Measurements from ENCODE around the gene PCSK1N.

GRCh38 chrX:48864210-48864609 lies 28.8 kb upstream of the PCSK1N start:
- no peak for TF ChIP-seq EZH2 (IDR thresholded peaks at IDR 0.05; ENCODE audit: insufficient read depth, poor library complexity, severe bottlenecking)
- TF ChIP-seq EZH2phosphoT487 (IDR thresholded peaks at IDR 0.05; ENCODE audit: insufficient read depth, low read depth): no peak
